NCI-H2029 treated with DMSO at 0.1 percent for 48 hours (cell line): Measurements from ENCODE around the gene RNU2-1.
A peak's percentile ranks its signal among the peaks of the same experiment; 100 is the strongest.
"Not testable (repeated sequence)": the region's sequence is repeated elsewhere in the genome, so short reads cannot be mapped to it uniquely, and the experiment has no call there.

Experiments used
- DNase-seq: peaks from one replicate; lab custom pipeline; 2025; lab: John Stamatoyannopoulos, UW

RNU2-1 gene

DNA sequence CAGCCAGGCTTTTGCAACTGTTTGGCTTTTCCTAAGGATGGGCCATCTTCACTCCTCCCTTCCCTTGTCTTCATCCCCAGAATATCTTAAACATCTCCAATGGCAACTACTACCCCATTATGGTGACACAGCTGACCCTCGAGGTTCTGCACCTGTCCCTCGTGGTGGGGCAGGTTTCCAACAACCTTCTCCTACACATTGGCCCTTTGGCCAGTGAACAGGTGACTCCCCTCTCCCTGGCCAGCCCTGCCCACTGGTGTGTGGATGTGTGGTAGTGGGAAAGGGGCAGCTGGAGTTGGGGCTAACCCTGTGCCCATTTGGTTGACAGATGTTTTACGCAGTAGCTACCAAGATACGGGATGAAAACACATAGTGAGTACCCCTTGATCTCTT lies 17.4 kb downstream of the RNU2-1 start:
- no peak for DNase-seq

DNA sequence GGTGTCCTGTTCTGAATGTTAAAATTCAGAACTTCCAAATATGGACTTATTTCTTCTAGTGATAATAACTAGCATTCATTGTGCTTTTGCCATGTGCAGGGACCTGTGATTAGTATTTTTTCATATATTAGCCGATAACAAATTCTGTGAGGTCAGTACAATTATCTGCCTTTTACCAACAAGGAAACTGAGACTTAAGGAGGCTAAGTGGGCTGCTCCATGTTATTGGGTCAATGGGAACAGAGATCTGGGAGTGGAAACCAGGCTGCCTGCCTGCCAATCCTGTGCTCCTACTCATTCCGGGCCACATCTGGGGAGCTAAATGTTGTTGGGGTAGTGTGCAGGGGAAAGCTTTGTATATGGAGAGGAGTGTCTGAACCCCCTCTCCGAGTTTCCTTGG lies 18.4 kb downstream of the RNU2-1 start:
- no peak for DNase-seq

DNA sequence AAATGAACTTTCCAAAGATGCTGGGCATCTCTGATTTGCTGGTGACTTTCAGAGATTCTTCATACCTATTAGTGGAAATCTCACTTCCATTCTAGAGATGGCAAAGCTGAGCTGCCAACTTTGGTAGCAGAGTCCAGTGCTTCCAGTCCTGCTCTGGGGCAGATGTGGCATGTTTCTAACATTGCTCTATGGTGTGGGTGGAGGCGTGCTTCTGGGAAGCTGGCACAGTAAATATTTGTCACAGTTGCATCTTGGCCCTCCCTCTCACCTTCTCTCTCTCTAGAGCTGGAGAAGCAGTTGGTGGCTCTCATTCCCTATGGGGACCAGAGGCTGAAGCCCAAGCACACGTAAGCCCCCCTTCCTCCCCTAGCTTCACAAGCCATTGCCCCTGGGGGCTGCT lies 20.2 kb downstream of the RNU2-1 start:
- no peak for DNase-seq

DNA sequence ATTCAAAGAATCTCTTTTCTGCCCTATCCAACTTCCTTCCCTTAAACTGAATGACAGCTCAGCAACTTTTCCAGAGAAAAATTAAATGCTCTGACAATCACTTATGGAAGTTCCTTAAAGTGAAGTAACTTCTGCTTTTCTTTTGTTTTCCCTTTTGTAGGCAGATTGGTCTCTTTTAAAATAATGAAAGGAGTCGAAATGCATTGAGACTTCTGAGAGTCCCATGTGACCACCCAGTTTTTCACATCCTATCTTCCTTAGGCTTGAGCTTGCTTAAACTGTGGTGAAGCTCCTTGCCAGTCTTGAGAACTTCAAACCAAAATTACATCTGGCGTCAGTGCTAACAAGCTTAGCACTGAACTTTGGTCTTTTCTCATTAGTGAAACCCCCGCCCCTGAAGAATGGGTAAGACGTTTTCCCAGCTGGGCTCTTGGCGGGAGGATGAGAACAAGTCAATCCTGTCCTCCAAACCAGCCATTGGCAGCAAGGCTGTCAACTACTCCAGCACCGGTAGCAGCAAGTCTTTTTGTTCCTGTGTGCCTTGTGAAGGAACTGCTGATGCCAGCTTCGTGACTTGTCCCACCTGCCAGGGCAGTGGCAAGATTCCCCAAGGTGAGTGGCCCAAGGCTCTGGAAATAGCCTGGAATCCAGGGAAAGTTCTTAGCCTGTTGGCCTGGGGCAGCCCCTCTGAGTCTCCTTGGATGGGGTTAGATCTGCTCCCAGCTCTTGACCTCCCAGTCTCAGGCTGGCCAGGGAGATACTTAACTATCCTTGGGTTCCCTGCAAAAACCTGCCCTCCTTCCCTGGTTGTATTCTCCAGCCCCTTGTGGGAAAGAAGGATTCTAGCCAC lies 20.9 kb downstream of the RNU2-1 start:
- no peak for DNase-seq

DNA sequence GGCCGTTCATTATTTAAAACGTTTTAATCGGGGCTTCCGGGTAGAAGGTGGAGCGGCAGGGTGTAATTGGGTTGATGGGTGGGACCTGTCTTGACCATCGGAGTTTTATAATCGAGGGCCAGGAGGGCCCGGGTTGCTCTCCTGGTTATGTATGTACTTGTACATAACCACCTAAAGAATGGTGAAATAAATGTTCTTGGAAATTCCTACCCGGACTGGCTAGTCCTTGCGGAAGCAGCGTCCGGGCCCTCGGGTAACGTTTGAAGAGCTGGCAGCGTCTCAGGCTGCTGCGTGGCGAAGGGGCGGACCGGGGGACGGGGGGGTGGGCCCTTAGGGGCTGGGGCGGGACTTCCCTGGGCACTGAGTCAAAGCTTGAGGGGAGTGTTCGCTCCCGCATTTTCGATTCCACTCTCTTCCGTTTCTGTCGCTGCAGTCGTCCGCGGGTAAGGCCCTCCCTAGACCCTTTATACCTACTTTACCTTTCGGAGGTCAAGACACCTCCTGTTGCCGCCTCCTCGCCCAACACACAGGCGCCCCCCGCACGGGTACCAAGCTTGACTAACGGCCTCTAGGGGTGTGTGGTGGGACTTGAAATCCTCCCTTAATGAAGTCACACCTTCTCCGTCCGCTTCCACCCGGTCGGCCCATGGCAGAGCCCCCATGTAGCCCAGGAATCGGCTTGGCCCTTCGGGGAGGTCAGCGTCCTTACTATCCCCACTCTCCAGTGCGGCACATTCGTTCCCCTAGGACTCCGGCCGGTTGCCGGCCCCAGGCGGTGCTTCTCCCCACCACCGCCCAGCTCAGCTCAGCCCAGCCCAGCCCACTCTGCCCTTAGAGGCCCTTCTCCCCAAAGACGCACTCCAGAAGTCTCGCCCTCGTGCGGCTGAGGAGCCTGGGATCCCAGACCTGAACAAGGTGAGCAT lies 22.0 kb downstream of the RNU2-1 start, which contains the start of gene TMEM106A:
TSS of gene TMEM106A (plus strand) at position 396 of the 923 bp plus-strand sequence. CDS start 1,167 bp downstream, outside the sequence.
- peak; percentile 30 for DNase-seq

DNA sequence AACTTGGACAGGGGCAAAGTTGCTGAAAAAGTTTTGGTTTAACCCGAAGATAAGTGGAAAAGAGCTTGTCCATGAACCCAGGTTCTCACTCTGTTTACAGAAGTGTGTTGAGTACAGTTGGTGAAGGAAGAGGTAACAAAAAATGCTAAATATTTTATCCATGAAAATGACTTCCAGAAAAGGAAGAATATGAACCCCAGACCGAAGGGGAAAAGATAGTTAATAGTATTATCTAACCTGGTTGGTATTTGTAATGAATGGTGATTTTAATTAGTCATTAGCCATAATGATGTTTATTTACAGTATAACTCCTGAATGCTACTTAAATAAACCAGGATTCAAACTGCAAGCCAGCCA lies 22.7 kb downstream of the RNU2-1 start:
- no peak for DNase-seq

DNA sequence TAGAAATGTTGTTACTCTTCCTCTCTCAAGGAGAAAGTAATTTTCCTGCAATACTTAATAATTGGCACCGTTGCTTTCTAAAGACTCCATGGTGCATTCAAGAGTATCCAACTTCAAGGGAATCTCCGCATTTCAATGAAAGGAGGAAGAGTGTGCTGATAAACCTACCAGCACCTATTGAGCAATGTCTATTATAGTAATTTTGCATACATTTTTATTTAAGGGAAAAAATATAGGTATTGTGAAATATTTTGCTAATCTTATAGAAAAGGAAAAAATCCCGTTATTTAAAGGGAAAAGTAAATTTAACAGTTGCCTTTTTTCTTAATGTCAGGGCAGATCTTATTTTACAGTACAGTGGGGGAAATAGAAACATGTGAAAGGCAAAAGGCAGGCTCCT lies 23.2 kb downstream of the RNU2-1 start:
- no peak for DNase-seq

DNA sequence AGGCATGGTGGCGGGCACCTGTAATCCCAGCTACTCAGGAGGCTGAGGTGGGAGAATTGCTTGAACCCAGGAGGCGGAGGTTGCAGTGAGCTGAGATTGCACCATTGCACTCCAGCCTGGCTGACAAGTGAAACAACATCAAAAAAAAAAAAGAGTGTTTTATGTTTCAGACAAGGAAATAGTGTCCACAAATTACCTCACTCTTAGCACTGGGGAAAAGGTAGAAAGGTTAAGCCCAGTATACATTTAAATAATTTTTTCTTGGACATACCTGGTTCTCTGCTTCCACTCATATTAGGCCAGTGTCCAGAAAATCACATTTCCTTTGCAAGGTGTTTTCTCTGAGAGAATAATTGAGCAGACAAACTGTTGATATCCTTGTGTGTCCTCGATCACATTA lies 30.8 kb downstream of the RNU2-1 start:
- not testable (repeated sequence) for DNase-seq

DNA sequence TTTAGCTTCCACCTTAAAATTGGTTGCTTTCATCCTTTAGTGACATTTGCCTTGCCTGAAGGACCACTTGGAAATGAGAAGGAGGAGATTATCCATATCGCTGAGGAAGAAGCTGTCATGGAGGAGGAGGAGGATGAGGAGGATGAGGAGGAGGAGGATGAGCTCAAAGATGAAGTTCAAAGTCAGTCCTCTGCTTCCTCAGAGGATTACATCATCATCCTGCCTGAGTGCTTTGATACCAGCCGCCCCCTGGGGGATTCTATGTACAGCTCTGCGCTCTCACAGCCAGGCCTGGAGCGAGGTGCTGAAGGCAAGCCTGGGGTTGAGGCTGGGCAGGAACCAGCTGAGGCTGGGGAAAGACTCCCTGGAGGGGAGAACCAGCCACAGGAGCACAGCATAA lies 33.6 kb downstream of the RNU2-1 start:
- no peak for DNase-seq

DNA sequence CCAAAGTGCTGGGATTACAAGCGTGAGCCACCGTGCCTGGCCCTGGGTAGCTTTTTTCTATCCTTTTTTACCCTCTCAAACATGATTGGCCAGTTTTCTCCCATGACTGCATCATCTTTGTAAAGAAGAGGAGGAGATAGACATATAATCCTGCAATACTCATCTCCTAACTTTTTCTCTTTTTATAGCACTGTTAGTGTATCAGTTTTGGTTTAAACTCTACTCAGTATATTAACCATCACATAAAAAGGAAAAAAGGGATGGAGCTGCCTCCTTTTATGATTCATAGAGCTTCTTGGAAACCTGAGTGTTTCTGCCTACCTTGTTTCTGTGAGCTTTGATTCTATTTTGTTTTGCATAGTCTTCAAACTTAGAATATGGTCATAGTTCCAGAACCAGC lies 34.1 kb downstream of the RNU2-1 start:
- DNase-seq: no peak

DNA sequence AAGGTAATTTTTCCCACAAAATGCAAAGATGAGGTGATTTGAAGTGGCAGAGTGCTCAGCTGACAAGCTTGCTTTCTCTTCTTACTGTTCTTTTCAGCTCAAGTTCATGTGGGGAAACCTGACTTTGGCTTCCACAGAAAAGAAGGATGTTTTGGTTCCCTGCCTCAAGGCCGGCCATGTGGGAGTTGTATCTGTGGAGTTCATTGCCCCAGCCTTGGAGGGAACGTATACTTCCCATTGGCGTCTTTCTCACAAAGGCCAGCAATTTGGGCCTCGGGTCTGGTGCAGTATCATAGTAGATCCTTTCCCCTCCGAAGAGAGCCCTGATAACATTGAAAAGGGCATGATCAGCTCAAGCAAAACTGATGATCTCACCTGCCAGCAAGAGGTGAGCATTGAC lies 40.5 kb downstream of the RNU2-1 start:
- no peak for DNase-seq

DNA sequence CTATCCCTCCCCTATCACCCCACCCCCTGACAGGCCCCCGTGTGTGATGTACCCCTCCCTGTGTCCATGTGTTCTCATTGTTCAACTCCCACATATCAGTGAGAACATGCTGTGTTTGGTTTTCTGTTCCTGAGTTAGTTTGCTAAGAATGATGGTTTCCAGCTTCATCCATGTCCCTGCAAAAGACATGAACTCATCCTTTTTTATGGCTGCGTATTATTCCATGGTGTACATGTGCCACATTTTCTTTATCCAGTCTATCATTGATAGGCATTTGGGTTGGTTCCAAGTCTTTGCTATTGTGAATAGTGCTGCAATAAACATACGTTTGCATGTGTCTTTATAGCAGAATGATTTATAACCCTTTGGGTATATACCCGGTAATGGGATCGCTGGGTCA lies 47.1 kb downstream of the RNU2-1 start:
- DNase-seq: not testable (repeated sequence)

DNA sequence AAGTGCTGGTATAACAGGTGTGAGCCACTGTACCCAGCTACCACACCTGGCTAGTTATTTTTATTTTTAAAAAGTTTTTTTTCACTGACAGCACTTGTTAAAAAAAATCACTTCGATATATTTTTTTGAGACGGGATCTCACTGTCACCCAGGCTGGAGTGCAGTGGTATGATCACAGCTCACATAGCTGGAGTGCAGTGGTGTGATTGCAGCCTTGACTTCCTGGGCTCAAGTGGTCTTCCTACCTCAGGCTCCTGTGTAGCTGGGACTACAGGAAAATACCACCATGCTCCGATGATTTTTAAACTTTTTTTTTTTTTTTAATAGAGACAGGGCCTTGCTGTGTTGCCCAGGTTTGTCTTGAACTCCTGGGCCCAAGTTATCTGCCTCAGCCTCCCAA lies 49.9 kb downstream of the RNU2-1 start:
- no peak for DNase-seq
